Hematopoietic multipotent progenitor cell treated with erythropoietin and hydrocortisone succinate and interleukin-3 and kit ligand, for 15 days (in vitro differentiated cells): ENCODE measurements around the gene TMEM141.

ENCODE experiments used
- DNase-seq: peaks from one replicate; pipeline ENCODE4 v3.0.0-alpha.2; 2015; ENCODE audit warnings: low spot score

The TMEM141 gene

GRCh38 chr9:136790640-136791515, at the start of gene TMEM141:
TSS of gene TMEM141 (plus strand) at chr9:136791344. CDS start at chr9:136791371, 27 bp downstream.
- DNase-seq, result peak; percentile 100

- DNase-seq, result no peak
Measured at GRCh38 chr9:136741883-136742571, 49.1 kb upstream of the TMEM141 start.

- no peak for DNase-seq
Measured at GRCh38 chr9:136742591-136743391, 48.4 kb upstream of the TMEM141 start, which contains the start of gene LCN10. TSS of gene LCN10 (minus strand) at chr9:136742940. CDS start at chr9:136742903, 37 bp downstream.

- DNase-seq, result no peak
Measured at GRCh38 chr9:136743639-136744211, 47.4 kb upstream of the TMEM141 start.

- no peak for DNase-seq
Measured at GRCh38 chr9:136744773-136745172, 46.4 kb upstream of the TMEM141 start.

- DNase-seq, result no peak
Measured at GRCh38 chr9:136745389-136746154, 45.6 kb upstream of the TMEM141 start.

- DNase-seq, result no peak
Measured at GRCh38 chr9:136746155-136746490, 45.0 kb upstream of the TMEM141 start.

GRCh38 chr9:136746621-136747020, 44.5 kb upstream of the TMEM141 start:
- DNase-seq, result no peak

- no peak for DNase-seq
Measured at GRCh38 chr9:136747161-136748060, 43.7 kb upstream of the TMEM141 start.

GRCh38 chr9:136748201-136748600, 42.9 kb upstream of the TMEM141 start, which contains the start of gene LCN6:
TSS of gene LCN6 (minus strand) at chr9:136748525. CDS start at chr9:136748483, 42 bp downstream.
- DNase-seq, result no peak

- DNase-seq, result no peak
Measured at GRCh38 chr9:136748666-136749611, 42.2 kb upstream of the TMEM141 start.

- no peak for DNase-seq
Measured at GRCh38 chr9:136750526-136750925, 40.6 kb upstream of the TMEM141 start.

- no peak for DNase-seq
Measured at GRCh38 chr9:136751244-136751643, 39.9 kb upstream of the TMEM141 start.

- DNase-seq, result no peak
Measured at GRCh38 chr9:136751814-136752213, 39.3 kb upstream of the TMEM141 start.

- DNase-seq, result no peak
Measured at GRCh38 chr9:136753371-136754058, 37.6 kb upstream of the TMEM141 start.

GRCh38 chr9:136754059-136754572, 37.0 kb upstream of the TMEM141 start:
- DNase-seq, result no peak

- DNase-seq, result no peak
Measured at GRCh38 chr9:136754626-136755301, 36.4 kb upstream of the TMEM141 start.
